Mesenchymal stem cell (in vitro differentiated cells and primary cell): ENCODE measurements around the gene RAP1GAP2.

ENCODE experiments used
- DNase-seq: peaks from one replicate; pipeline ENCODE4 v3.0.0-alpha.2; 2013
- H2AFZ ChIP-seq: one replicate; pipeline ENCODE4 v1.6.1; 2013; ENCODE audit warnings: low read depth, mild to moderate bottlenecking, control low read depth, inconsistent platforms, low read length, moderate library complexity
- H2AK5ac ChIP-seq: 2 replicates; pipeline ENCODE4 v1.6.1; 2013; ENCODE audit warnings: low read length, moderate library complexity, mild to moderate bottlenecking, inconsistent platforms; ENCODE audit not compliant: severe bottlenecking
- H2BK120ac ChIP-seq: one replicate; pipeline ENCODE4 v1.6.1; 2013; ENCODE audit warnings: low read depth, mild to moderate bottlenecking, inconsistent platforms, low read length, moderate library complexity
- H2BK12ac ChIP-seq, 2 experiments: one replicate each; pipeline ENCODE4 v1.6.1; 2013; ENCODE audit warnings: inconsistent platforms in 2 of 2, low read length in 2 of 2, mild to moderate bottlenecking in 2 of 2, moderate library complexity in 2 of 2, control low read depth in 1 of 2
- H2BK15ac ChIP-seq: one replicate; pipeline ENCODE4 v1.6.1; 2013; ENCODE audit warnings: mild to moderate bottlenecking, low read depth, inconsistent platforms; ENCODE audit not compliant: poor library complexity, severe bottlenecking
- H2BK5ac ChIP-seq: 2 replicates; pipeline ENCODE4 v1.6.1; 2013; ENCODE audit warnings: low read depth, mild to moderate bottlenecking, low read length, control low read depth, inconsistent platforms; ENCODE audit not compliant: poor library complexity, severe bottlenecking
- H3K14ac ChIP-seq, 2 experiments: one replicate each; pipeline ENCODE4 v1.6.1; 2013; ENCODE audit warnings: inconsistent platforms in 2 of 2, low read length in 2 of 2, control low read depth in 1 of 2, mild to moderate bottlenecking in 1 of 2, moderate library complexity in 1 of 2
- H3K18ac ChIP-seq, 2 experiments: one replicate each; pipeline ENCODE4 v1.6.1; 2013; ENCODE audit warnings: inconsistent platforms in 2 of 2, low read length in 2 of 2, control low read depth in 1 of 2, low read depth in 1 of 2, mild to moderate bottlenecking in 1 of 2
- H3K23ac ChIP-seq, 2 experiments: one replicate each; pipeline ENCODE4 v1.6.1; 2013; ENCODE audit warnings: inconsistent platforms in 2 of 2, low read length in 2 of 2, mild to moderate bottlenecking in 2 of 2, moderate library complexity in 2 of 2, control low read depth in 1 of 2
- H3K27ac ChIP-seq: 2 replicates; pipeline ENCODE4 v1.5.1; 2013; ENCODE audit warnings: mild to moderate bottlenecking, moderate library complexity, low read length, control low read depth, inconsistent platforms; ENCODE audit not compliant: poor library complexity, severe bottlenecking
- H3K27me3 ChIP-seq, 2 experiments: 2 replicates each; pipeline versions ENCODE4 v1.6.1 to v1.7.0; 2013; ENCODE audit warnings: low read length in 2 of 2, mild to moderate bottlenecking in 2 of 2, moderate library complexity in 2 of 2, control low read depth in 1 of 2, inconsistent platforms in 1 of 2; ENCODE audit not compliant: control insufficient read depth in 1 of 2, insufficient read depth in 1 of 2
- H3K36me3 ChIP-seq, 2 experiments: 2 replicates each; pipeline versions ENCODE4 v1.6.1 to v1.7.0; 2013; ENCODE audit warnings: low read length in 2 of 2, control low read depth in 1 of 2, inconsistent platforms in 1 of 2, low read depth in 1 of 2, mild to moderate bottlenecking in 1 of 2; ENCODE audit not compliant: insufficient read depth in 2 of 2, control insufficient read depth in 1 of 2
- H3K4ac ChIP-seq, 2 experiments: one replicate each; pipeline ENCODE4 v1.6.1; 2013; ENCODE audit warnings: inconsistent platforms in 2 of 2, low read length in 2 of 2, mild to moderate bottlenecking in 2 of 2, moderate library complexity in 2 of 2, control low read depth in 1 of 2, low read depth in 1 of 2
- H3K4me1 ChIP-seq: 2 replicates; pipeline ENCODE4 v1.6.1; 2013; ENCODE audit warnings: low read depth, low read length, control low read depth; ENCODE audit not compliant: control insufficient read depth, insufficient read depth
- H3K4me2 ChIP-seq: 2 replicates; pipeline ENCODE4 v1.6.1; 2013; ENCODE audit warnings: low read length, mild to moderate bottlenecking, inconsistent platforms; ENCODE audit not compliant: poor library complexity, severe bottlenecking
- H3K4me3 ChIP-seq, 2 experiments: 2 replicates each; pipeline versions ENCODE4 v1.5.1 to v1.7.0; 2013; ENCODE audit warnings: low read length in 2 of 2, mild to moderate bottlenecking in 2 of 2, control low read depth in 1 of 2, low read depth in 1 of 2; ENCODE audit not compliant: insufficient read depth in 1 of 2
- H3K79me1 ChIP-seq: replicated peaks from 2 replicates; pipeline ENCODE4 v1.6.1; 2013; ENCODE audit warnings: mild to moderate bottlenecking, control low read depth, low read length, inconsistent platforms; ENCODE audit not compliant: poor library complexity, severe bottlenecking
- H3K9ac ChIP-seq: 2 replicates; pipeline ENCODE4 v1.7.0; 2013; ENCODE audit warnings: mild to moderate bottlenecking, low read length, moderate library complexity
- H3K9me3 ChIP-seq: 2 replicates; pipeline ENCODE4 v1.7.0; 2013; ENCODE audit warnings: mild to moderate bottlenecking, low read length; ENCODE audit not compliant: control insufficient read depth
- H4K8ac ChIP-seq: one replicate; pipeline ENCODE4 v1.6.1; 2013; ENCODE audit warnings: inconsistent platforms, mild to moderate bottlenecking, low read length, moderate library complexity
- H4K91ac ChIP-seq: one replicate; pipeline ENCODE4 v1.6.1; 2013; ENCODE audit warnings: mild to moderate bottlenecking, low read length, inconsistent platforms
- WGBS: methylation state at CpG from one replicate; pipeline ENCODE4 v1.1.7; 2013; ENCODE audit warnings: mixed read lengths; 5-methylcytosine and 5-hydroxymethylcytosine counted together

Gene RAP1GAP2

DNA sequence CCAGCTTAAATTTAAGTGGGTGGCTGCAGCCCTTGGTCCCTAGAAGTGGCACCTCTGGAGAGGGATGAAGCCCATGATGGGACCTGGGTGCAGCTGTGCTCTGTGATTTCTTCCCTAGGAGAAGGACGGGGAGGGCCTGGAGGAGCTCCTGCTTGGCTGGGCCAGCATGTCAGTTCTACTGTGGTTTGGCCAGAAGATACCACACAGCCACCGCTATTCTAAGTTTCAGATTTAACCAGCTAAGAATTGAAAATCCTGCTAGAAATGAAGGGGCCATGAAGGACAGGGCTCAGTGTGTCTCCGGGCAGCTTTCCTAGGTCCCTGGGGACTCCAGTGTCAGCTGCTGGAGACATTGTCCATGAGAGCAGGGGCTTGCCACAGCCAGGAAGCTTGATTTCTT lies 9.7 kb downstream of the RAP1GAP2 start:
- Histone ChIP-seq H4K91ac (no peak overlapping the region), H2BK15ac (no peak overlapping the region), H3K4me1 (peaks cover 4% of the 10 kb centered on the region), H2AFZ (no peak overlapping the region), H3K18ac (no peak overlapping the region), H3K4me3 (no peak overlapping the region), H4K8ac (no peak overlapping the region), H3K14ac (no peak overlapping the region), H3K27me3 (peaks cover 31 to 53% of the 10 kb centered on the region in 2 experiments), H3K9ac (no peak overlapping the region), H3K9me3 (no peaks in the 10 kb centered on the region), H2BK120ac (no peak overlapping the region), H2BK5ac (no peak overlapping the region), H3K79me1 (no peaks in the 10 kb centered on the region), H3K23ac (no peak overlapping the region), H3K4me2 (no peak overlapping the region), H3K4ac (no peak overlapping the region), H2AK5ac (no peak overlapping the region), H3K36me3 (no peaks in the 10 kb centered on the region), H3K27ac (no peak overlapping the region), H2BK12ac (no peak overlapping the region)
- DNase-seq = no peak
- WGBS = 84% methylated on average over 3 of the region's 3 CpGs

DNA sequence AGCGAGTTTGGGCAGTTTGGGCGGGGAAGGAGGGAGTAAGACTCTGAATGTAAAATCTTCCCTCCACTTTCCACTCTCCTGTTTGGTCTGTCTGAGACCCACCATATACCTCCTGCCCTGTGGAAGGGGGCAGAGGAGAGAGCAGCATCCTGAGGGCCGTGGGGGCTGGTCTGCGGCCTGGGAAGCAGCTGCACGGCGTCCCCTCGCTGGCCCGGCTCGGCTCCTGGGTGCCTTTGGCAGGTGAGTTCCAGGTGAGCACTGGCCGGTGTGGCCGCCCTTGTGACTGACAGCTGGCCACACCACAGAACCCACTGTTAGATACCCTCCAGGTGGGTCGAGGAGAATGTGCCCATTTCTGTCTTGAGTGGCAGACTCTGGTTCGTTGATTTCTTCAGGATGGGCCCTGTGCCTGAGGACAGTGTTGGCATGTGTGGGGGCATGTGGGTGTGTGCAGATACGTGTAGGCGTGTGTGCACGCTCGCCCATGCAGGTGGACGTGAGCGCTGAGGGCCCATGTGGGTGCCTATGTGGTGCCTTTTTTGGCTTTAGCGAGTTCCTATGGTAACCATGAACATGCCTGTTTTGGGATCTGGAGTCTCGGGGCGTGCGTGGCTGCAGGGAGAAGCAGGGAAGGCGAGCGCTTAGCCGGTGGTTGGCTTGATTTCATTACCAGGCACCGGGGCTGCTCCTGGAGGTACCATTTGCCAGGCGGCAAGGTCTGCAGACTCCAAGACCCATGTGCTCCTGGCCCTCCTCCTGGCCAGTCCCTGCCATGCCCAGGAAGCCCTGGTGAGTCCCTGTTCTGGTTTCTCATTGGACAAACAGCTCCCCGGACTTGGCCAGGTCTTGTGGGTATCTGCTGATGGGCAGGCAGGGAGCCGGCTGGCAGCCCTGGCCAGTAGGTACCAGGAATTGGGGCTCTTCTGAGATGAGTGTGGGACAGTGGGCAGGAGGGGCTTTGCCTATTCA lies 12.4 kb downstream of the RAP1GAP2 start:
- Histone ChIP-seq H4K91ac (no peak overlapping the region), H3K79me1 (no peaks in the 10 kb centered on the region), H3K4me3 (no peak overlapping the region), H3K4me2 (no peak overlapping the region), H3K9me3 (no peaks in the 10 kb centered on the region), H3K18ac (no peak overlapping the region), H4K8ac (no peak overlapping the region), H2BK12ac (no peak overlapping the region), H2BK5ac (no peak overlapping the region), H2AK5ac (no peak overlapping the region), H3K4ac (no peak overlapping the region), H3K9ac (no peak overlapping the region), H2BK15ac (no peak overlapping the region), H3K27me3 (peaks cover 22 to 37% of the 10 kb centered on the region in 2 experiments), H3K4me1 (peaks cover 11% of the 10 kb centered on the region), H3K36me3 (no peaks in the 10 kb centered on the region), H2BK120ac (no peak overlapping the region), H3K14ac (no peak overlapping the region), H3K27ac (no peak overlapping the region), H2AFZ (no peak overlapping the region), H3K23ac (no peak overlapping the region)
- DNase-seq = no peak
- 91% methylated on average over 28 of the region's 30 CpGs for WGBS

DNA sequence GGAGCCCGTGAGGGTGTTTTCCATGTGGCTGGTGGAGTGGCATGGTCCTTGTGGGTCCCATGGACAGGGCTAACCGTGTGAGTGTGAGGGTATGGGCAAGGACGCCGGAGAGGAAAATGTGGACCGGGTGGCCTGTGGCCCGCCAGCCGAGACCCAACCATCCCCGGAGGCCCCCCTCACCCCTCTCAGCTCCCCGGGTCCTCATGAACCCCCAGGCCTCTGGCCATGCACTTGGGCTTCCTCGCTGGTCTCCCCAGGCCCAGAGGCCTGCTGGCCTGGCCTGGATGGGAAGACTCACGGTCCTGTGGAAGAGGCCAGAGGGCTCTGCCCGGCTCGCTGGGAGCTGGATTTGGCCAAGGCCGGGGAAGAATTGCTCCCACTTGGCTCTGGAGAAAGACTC lies 13.1 kb downstream of the RAP1GAP2 start:
- H2BK5ac ChIP-seq = no peak overlapping the region
- 92% methylated on average over 12 of the region's 14 CpGs for WGBS
- H2AK5ac ChIP-seq = no peak overlapping the region
- H2BK12ac ChIP-seq = no peak overlapping the region
- no peak overlapping the region for H3K4me2 ChIP-seq
- H3K4ac ChIP-seq = no peak overlapping the region
- H2BK15ac ChIP-seq = no peak overlapping the region
- no peak overlapping the region for H3K14ac ChIP-seq
- peaks cover 12% of the 10 kb centered on the region for H3K4me1 ChIP-seq
- no peaks in the 10 kb centered on the region for H3K79me1 ChIP-seq
- H4K91ac ChIP-seq = no peak overlapping the region
- H4K8ac ChIP-seq = no peak overlapping the region
- H3K18ac ChIP-seq = no peak overlapping the region
- peaks cover 19 to 31% of the 10 kb centered on the region in 2 experiments for H3K27me3 ChIP-seq
- H2BK120ac ChIP-seq = no peak overlapping the region
- no peak overlapping the region for H3K27ac ChIP-seq
- no peaks in the 10 kb centered on the region for H3K9me3 ChIP-seq
- H3K4me3 ChIP-seq = no peak overlapping the region
- no peaks in the 10 kb centered on the region for H3K36me3 ChIP-seq
- no peak overlapping the region for H2AFZ ChIP-seq
- no peak for DNase-seq
- H3K9ac ChIP-seq = no peak overlapping the region
- no peak overlapping the region for H3K23ac ChIP-seq

DNA sequence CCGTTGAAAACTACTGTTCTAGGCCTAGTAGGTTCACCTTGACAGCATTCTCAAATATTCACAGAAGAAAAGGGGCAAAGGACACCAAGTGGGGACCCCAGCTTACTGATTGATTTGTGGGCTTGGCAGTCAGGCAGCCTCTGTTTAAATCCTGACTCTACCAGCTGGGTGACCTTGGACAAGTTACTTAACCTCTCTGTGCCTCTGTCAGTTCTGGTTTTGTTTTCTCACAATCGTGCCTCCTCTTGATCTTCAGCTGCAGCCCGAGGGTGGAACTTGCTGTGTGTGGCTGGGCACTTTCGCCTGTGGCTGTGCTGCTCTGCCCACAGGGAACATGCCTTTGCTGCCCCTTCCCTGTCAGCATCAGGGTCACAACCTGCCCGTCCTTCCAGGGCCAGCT lies 17.8 kb downstream of the RAP1GAP2 start:
- Histone ChIP-seq H2AFZ (no peak overlapping the region), H3K4ac (no peak overlapping the region), H2BK120ac (no peak overlapping the region), H3K27ac (no peak overlapping the region), H2BK5ac (no peak overlapping the region), H3K4me1 (peaks cover 10% of the 10 kb centered on the region), H4K91ac (no peak overlapping the region), H2AK5ac (no peak overlapping the region), H4K8ac (no peak overlapping the region), H3K23ac (no peak overlapping the region), H2BK12ac (no peak overlapping the region), H3K18ac (no peak overlapping the region), H3K14ac (peak overlapping the region in 1 of 2 experiments; percentile 22), H3K9ac (no peak overlapping the region), H3K4me3 (no peak overlapping the region), H3K9me3 (no peaks in the 10 kb centered on the region), H3K4me2 (no peak overlapping the region), H3K27me3 (peaks cover 8 to 14% of the 10 kb centered on the region in 2 experiments), H3K36me3 (no peaks in the 10 kb centered on the region), H2BK15ac (no peak overlapping the region), H3K79me1 (no peaks in the 10 kb centered on the region)
- WGBS = 86% methylated on average over 5 of the region's 5 CpGs
- DNase-seq = no peak
